NCI-H526 treated with DMSO at 0.1 percent for 48 hours (cell line): ENCODE results near the gene SEMA6A.

Source experiments
- DNase-seq: peaks from one replicate; lab custom pipeline; 2025; lab: John Stamatoyannopoulos, UW

SEMA6A gene

DNA sequence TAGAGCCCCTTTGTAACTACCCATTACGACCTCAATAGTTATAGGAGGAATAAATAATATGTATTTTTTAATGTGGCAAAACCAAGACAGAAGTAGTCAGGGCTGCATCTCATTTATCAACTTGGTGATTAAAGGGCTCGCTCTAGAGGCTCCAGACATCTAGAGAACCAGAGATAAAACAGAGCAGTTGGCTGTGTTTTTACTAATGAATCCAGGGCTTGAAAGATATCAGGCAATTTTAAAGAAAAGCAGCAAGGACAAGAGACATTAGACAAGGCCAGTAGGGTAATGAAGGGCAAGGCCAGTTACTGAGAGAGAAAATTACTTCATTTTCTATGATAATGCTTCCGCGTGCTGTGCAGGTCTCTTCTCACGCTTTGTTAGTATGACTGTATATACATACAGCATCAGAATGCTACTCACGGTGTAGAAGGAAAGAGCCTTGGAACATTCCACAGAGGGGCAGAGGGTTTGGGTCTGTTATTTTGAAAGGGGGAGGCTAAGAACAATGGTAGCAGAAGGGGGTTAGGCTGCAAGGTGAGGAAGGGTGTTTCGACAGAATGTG, 110.4 kb downstream of the SEMA6A start:
- no peak for DNase-seq

DNA sequence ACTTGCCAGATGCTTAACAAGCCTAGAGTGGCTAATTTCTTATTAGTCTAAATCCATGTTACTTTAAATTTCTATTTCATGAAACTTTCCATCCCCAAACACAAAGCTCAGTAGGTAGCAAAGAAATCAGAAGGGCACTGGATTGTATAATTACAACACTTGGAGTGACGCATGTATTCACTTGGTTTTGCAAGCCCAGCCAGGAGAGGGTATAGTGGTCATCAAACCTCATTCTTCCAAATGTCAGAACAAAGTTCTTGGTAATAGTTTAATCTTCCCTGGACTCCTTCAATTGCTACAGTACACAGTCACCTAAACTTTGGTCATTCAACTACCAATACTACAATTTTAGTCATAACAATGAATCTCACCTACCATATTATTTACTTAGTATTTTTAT, 112.1 kb downstream of the SEMA6A start:
- DNase-seq = no peak

DNA sequence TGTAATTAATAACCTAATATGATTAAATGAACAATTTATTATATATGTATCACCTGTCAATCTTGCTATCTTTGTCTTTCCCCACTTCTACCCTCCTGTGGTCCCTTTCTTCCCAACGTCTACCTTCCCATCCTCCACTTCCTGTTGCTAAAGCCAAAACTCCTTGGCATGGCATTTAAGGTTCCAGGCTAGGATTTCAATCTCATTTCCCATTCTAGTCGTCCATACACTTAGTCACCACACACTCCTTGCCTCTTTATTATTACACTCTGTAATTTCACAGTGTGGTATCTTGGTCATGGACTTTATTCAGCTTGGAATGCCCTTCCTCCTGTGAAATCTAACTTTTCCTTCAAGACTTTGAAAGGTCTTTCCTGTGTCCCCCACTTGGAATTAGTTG, 115.3 kb downstream of the SEMA6A start:
- no peak for DNase-seq

DNA sequence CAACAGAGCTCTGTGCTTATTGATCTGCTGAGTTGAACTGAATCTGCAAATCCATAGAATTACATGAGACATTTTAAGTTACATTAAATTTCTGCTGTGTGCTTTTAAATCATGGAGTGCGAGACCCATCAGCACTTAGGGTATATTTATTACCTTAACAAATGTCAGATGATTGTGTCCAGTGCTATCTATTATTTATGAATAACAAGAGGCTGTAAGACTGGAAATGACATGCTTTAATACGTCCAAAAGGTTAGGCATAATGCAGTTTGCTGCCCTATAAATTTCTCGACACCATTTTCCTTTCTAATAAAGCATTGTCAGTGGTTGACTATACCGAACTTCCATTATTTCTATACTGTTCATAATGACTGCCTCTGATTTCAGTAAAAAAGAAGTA, 117.6 kb downstream of the SEMA6A start:
- no peak for DNase-seq

DNA sequence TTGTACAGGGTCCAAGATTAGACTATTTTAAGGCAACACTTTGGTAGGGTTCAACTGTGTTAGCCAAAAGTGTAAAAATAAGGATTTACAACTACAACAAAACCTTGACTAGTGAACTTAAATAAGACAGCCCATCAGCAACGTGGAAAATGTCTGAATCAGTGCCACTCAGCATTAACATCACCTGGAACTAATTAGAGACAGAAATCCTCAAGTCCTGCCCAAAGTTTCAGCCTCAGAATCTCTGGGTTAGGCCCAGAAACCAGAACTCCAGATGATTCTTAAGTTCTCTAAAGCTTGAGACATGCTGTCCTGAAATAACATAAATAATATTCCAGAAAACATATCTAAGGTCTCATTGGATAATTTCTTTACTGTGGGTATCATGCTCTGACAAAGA, 118.6 kb downstream of the SEMA6A start:
- DNase-seq = no peak

DNA sequence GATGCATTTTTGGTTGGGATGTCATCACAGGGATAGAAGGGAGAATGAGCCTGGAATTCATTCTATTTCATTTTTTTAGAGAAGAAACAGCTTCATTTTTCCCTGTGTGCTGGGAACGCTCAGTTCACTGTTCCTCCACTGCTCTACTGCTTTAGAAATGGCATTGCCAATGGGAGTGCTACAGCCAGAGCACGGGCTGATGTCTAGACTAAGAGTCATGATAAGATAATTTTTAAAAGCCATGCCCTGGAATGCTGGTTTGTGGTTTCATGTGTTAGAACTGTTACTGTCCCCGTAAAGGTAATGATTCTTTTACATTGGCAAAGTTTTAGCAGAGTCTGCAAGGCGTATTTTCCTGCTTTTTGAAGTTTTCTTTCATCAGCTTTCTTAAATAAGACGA, 119.6 kb downstream of the SEMA6A start:
- no peak for DNase-seq

DNA sequence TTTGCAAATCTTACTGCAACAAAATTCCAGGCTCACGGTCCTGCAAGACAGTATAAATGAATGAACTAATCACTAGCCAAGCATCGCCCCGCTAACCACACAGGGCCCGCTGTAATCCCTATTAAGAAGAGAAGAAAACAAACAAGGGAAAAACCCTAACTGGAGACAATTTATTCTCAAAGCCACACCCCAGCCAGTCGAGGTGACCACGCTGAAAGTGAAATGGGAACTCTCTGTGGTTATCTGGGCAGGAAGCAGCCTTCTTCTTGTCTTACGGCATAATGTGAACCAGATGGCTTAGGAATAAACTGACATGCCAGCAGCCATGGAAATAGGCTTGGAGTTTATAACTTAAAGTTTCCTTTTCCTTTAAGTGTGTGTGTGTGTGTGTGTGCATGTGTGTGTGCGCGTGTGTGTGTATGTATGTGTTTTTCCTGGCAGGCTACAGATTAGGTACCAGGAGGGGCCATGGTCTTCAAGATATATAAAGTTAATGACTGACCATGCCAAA, 120.2 kb downstream of the SEMA6A start:
- DNase-seq = no peak

DNA sequence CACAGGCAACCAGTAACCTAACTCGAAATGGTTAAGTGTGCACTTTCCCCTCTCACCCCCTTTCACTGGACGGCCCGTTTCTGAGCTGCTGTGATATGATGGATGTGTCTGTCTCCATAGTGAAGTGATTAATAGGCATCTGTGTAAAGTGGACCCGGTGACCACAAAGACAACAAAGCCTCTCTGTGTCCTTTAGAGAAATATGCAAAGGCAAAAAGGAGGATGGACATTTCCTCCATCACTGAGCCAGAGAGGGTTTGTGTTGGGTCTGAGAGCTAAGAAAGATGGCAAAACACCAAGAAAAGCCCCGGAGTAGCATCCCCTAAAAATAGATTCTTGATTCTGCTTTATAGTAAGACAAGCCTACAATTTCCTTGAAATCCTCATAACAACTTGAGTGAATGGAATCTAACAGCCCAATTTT, 120.6 kb downstream of the SEMA6A start:
- no peak for DNase-seq

DNA sequence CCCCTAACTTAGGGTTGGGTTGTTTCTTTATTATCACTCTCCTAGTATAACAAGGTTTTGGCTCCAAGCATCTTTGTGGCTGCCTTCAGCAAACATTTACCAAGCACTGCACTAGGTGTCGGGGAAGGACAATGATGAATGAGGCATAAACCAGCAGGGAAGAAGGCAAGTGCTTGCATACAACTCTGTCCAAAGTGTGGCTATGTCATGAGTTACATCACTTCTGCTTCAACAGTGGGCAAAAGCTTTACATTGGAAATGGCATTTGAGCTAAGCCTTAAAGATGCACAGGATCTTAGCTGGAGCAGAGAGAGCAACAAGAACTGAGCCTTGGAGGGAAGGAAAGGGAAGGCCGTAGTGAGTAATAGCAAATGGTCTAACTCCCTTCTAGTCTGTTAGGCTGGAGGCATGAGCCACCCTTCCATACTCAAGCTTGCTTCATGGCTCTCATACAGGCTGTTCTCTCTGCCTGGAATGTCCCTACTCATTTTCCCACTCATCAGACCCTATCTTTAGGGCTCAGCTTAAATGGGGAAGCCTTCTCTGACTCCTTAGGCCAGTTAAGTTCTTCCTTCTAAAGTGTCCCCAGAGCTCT, 121.8 kb downstream of the SEMA6A start:
- DNase-seq = no peak

DNA sequence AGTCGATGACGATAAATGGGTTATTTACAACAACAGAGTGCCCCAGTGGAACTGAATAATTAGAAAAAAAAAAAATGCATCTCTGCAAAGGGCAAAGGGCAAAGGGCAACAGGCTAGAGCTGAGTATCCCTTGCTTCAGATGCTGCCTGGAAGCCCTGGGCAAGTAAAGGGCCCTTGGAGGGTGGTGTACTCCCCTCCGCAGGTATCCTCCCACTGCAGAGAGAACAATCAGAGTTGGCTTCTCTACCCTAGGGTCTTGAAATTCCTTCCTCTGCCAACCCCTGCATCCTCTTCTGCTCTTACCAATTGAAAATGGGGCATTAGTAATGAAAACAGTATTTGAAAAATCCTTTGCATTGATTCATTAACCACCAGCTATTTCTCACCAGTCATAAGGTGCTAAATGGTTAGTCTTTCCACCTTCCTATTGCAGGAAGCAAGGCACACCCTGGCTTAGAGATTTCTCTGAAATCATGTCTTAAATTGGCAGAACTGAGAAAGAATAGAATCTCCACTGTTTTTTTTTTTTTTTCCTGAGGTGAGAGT, 122.6 kb downstream of the SEMA6A start:
- DNase-seq = no peak

DNA sequence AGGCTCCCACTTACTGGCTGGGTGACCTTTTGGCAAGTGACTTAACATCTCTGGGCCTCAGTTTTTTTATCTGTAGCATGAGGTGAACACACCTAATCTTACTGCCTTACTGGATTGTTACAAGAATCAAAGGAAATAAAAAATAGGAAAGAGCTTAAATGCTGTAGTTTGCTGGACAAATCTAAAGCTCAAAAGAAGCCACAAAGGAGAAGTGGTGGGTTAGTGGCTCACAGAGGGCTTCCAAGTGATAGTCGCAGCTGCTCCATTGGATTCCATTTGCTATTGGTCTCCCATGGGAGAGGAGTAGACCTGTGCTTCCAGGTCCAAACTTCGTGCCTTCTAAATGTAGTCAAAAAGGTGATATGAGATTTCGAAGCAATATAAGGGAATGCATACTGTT, 123.6 kb downstream of the SEMA6A start:
- no peak for DNase-seq

DNA sequence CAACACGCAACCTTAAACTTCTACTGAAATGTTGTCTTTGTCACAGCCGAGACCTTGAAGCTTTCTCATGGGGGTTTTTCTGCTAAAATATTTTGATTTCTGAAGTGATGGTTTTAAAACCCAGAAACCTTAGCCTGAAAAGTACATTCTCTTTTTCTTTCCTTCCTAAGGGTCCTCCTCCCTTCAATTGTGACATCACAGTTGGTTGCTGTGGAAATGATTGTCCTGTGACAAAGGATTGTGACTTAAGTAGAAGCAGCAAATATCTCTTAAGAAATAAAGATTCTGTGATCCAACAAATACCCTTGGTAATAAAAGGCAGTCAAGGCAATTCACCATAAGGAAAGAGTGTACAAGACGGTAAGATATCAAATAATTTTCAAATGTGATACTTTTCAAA, 125.2 kb downstream of the SEMA6A start:
- DNase-seq = no peak

DNA sequence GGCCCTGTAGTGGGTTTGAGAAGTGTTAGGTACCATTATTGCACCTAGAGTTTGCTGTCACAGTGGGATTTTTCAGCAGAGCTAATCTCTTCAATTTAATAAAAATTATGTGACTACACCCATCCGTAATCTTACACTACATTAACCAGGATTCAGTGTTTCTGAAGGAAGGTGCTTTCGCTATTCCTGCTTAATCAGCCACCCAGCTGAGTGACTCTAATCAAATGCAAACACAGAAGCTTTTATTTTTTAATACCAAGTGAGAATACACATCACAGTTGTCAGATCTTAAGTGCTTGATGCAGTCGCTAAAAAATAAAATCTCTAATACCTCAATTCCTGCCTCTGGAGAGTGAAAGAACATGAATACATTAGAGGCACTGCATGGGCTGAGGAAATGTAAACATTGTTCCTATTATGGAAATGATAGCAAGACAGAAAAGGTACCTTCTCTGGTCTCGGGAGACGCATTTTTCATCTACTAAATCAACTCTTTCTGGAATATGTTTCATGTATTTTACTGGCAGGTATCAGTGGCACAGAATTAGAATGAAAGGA, 125.7 kb downstream of the SEMA6A start:
- no peak for DNase-seq

DNA sequence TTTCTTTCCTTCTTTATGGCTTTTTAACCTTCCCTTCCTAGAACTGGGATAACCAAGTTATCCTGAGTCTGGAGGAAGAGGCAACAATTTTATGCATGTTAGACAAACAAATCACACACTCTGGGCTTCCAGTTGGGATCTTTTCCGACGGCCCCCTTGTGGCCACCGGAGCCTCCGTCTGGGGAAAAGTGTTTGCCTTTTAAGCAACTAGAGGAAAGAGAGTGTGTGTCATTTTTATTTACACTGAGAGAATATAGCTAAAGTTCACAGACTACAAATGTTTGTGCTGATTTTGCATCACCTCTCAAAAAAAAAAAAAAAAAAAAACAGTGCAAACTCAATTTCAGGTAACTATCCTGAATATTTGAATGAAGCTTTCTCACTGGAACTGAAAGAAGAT, 126.2 kb downstream of the SEMA6A start:
- no peak for DNase-seq

DNA sequence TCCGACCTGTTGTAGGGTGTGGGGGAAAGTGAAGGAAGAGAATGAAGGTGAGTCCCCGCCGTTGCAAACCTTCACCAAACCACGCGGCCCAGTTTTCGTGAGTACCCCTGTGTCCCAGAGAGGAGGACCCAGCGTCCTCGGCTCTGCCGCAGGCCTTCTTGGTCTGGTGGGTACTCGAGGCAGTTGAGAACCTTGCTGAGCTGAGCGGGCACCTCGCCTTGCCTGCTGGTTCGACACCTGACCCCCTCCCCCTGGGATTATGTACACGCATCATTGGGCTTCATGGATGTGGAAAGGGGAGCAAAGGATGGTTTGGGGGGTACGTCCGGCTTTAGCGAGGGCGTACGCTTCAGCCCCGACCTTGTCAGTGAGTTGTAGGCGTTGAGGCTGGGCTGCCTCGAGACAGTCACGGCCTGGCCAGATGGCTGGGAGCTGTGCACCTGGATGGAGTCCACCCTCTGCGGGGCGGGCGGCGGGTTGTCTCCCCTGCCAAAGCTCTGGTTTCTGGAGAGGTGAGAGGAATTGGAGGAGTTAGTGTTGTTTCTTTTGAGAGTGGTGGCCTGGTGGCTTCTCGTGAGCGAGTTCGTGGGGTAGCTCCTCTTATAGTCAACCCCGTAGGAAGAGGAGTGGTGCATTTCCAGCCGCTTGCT, 128.1 kb downstream of the SEMA6A start:
- no peak for DNase-seq

DNA sequence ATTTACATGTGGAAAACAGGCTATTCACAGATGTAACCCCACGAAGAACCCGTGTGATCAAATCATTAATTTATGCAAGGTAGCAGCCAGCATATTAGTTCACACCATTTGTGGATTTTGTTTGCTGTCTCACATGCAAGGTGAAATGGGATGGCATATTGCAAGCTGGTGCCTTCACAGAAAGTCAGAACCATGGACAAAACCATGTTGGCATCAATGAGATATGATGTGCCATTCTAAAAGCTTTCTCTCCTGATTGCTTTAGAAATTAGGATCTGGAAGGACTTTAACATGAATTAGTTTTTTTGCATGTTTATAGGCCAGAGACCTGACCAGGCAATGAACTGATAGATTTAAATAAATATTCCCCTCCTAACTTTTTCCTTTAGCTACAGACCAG, 129.3 kb downstream of the SEMA6A start:
- no peak for DNase-seq

DNA sequence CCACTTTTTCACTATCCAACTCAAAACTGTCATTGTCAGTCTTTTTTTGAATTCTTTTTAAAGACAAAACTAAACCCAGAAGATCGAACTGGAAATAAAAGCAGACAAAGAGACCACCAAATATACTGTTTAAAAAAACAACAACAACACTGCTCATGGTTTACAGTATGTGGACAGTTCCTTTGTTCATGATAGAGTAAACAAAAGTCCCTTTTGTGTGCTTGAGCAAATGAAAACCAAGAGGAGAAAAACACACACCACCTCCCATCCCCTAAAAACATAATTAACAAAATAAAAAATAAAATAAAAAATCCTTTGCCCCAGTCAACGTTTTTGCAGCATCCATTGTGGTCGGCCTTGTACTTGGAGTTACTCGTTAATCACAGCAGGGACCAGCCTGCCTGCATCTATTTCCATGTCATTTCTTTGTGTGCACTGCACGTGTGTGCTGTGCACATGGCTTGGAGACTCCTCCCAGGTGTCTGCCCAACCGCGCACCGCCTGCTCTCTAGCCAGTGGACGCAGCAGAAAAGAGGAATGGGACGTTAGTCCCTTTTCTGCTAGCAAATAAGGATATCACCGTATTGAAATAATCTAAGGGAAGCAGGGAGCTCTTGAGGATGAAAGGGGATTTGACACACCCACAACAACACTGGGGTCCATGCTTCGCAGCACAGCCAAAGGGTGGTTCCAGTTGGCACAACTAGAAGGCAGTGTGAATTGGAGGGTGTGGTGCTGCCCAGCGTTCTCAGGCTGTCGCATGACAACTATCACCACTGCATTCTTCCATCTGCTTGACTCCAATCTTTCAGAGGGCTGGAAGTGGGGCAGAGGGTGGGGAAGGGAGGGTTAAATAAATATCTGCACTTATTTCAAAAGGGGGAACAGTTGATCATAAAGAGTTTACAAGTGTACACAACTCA, 130.0 kb downstream of the SEMA6A start:
- no peak for DNase-seq

DNA sequence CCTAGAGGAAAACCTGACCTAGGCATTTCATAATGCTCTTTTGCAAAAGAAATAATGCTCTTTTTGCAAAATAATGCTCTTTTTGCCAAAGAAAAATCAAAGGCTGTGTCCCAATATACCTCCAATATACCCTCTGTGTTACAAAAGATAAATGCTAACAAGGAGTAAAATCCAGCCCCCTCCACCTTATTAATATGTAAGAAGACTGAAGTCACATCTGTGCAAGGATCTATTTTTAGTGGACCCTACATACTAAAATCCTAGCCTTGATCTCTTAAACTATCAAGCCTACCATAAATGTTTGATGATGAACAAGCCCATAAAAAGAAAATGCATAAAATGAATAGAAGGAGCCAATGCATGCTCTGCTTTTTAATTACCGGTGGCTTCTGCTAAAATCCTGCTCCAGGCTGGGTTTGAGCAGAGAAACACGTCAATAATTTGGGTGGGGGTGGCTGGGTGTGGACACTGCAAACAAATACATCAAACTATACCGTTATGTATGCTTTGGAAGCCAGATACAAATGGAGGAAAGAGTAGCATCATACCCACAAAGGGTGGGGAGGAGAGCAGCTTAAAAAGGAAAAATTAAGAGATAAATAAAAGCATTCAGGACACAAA, 131.6 kb downstream of the SEMA6A start:
- no peak for DNase-seq

DNA sequence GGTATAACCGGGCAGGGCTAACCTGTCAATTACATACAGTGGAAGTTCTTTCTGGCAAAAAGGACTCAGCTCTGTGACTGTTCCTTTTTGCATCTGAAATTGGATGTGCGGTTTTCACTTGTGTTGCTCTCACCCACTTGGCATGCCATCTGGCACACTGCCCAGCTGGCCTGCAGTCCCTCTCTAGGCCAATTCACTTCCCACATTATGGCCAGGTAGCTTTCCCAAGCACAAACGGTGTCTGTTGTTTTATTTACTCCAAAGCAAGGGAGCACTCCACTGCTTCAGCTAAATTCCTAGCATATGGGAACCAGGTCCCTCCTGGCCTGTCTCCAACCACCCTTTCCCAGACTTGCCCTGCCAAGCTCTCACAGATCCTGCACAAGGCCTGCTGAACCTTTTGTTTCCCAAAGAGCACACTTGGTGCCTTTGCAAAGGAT, 132.5 kb downstream of the SEMA6A start:
- DNase-seq = no peak

DNA sequence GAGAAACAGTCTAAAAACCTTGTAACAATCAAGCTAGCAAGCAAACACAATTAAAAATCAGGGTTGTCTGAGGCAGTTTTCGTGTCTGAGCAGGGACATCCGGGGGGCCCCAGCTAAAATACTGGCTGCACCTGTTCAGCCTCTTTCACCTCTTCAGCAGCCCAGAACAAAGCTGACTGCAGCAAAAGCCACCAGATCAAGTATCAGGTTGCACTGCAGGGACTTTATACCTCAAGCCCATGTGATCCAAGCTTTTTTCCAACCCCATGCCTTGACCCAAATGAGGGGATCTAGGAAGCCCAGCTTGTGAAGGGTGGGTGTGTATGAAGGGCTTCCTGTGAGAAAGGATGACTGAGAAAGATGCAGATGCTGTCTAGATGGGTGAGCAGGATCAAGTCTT, 133.4 kb downstream of the SEMA6A start:
- no peak for DNase-seq

DNA sequence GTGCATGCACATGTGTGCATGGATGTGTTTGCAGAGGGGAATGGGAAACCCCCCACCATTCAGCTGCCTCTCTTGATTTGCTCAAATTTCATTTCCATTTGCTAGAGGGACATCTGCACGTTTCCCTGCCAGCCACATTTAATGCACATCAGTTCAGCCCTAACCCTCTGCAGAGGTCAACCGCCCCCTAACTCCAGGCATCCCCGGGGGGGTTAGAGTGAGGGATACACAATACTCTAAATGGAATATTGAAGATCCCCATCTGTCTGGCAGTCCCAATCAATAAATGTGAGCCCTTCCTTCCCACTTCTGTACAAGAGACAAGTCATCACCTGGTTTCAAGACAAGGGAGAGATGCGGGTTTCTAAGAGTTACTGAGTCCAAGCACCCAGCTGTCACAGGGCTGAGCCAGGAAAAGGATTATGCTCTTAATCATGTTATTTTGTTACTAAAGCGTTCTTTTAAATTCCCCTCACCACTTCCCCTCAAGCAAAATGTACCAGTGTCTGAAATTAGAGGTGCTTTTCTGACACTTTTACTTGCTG, 134.1 kb downstream of the SEMA6A start:
- no peak for DNase-seq
